Fibroblast of skin of right biceps (primary cell): ENCODE measurements around the gene RRBP1.

Experiments used
- DNase-seq: peaks from one replicate; pipeline ENCODE4 v3.0.0-alpha.2; 2013

Gene RRBP1

DNA sequence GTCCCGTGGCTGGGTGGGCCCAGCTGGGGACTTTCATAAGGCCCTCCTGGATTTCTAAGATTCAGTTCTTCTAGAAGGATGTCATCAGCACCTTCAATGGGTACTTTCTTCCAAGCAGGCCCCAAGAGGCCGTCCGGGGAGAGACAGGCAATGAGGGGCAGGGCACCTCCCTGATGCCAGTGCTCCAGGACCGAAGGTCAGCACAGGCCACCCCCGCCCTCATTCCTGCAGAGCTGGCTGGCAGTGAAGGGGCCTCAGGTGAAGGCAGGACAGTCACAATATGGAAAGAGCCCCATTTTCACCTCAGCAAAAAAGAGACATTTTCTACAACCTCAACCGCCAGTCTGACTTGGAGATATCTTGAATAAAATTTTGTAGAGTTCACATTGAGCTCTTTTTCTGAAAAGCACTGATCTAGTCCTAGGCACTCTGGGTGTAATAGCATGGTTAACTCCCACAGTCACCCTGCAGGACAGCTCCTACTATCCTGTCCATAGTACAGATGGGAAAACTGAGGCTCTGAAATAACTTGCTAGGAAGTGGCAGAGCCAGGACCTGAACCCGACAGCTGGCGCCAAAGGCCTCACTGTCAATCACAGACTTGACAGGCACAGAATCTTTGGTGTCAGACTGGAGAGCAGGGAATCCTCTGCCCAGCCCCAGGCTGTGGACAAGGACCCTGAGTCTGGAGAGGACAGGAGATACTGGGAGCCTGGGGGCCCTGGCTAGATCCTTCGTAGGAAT lies 50.3 kb downstream of the RRBP1 start:
- no peak for DNase-seq

DNA sequence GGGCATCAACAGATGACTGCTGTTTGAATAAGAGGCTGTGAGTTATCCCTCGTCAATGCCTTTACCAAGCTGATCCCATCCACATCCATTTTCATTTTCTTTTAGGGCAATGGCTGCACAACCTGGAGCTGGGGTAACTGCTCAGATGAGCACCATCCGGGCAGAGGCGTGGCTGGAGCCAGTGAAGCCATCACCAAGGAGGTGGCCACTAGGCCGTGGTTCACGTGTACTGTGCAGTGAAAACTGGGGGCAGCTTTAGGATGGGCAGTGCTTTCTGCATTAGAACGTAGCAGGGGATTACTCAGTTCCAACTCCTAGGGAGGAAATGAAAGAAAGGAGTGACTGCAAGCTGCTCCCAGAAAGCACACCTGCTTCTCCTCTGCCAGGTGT lies 51.2 kb downstream of the RRBP1 start:
- DNase-seq = no peak

DNA sequence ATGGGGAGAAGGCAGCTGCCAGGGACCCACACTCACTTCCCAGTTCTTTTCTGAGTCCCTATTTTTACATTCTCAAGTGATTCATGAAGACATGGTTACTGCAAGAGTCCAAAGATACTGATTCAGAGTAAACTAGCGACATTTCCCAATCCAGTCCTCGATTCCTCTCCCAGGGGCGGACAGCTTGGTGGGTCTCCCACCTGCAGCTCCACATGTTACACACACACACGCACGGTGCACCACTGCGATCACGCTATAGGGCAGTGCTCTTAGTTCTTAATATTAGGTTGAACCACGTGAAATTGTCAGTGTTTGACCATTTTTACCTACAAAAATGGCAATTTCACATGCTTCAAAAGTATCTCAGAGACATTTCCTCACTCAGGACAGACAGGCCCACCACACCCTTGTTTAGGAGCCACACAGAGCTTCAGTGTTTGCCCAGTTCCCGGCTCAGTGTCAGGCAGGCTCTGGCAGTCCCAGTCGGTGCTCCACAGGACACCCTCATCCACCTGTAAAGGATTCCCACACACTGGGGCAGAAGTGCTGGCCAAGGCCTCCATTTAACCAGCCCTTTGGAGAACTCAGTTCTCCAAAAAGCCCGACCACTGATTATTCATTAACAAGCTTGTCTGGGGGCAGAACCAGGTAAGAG lies 51.8 kb downstream of the RRBP1 start:
- no peak for DNase-seq

DNA sequence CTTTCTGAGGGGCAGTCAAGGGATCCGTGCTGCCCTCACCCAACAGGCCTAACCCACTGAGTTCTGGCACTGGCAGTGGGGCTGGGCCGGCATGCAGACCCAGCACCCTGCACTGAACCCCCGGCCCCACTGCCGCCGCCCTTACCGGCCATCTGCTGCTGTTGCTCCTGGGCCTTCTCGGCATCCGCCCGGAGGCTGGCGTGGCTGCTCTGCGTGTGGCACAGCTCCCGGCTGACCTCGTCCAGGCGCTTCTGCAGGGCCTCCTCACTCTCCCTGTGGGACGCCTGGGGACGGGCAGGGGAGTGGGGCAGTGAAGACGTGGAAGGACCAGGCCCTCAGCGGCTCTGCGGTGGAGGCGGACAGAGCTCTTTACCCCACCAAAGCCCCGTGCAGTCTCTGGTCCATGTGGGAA lies 52.4 kb downstream of the RRBP1 start:
- no peak for DNase-seq

DNA sequence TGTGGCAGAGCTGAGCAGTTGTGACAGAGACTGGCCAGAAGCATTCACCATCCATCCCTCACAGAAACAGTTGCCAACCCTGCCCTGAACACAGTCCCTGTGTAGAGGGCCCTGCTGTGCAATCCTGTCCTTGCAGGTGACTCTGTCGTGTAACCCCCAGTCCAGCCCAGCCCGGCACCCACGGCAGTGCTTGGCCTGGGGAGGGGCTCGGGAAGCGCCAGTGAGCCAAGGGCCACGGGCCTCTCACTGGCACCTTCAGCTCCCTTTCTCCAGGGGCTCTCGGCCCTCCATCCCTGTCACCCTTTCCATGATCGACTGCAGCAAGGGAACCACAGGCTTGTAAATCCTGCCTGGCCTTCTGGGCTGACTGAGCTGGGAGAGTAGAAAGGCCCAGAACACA lies 53.0 kb downstream of the RRBP1 start:
- DNase-seq = no peak

DNA sequence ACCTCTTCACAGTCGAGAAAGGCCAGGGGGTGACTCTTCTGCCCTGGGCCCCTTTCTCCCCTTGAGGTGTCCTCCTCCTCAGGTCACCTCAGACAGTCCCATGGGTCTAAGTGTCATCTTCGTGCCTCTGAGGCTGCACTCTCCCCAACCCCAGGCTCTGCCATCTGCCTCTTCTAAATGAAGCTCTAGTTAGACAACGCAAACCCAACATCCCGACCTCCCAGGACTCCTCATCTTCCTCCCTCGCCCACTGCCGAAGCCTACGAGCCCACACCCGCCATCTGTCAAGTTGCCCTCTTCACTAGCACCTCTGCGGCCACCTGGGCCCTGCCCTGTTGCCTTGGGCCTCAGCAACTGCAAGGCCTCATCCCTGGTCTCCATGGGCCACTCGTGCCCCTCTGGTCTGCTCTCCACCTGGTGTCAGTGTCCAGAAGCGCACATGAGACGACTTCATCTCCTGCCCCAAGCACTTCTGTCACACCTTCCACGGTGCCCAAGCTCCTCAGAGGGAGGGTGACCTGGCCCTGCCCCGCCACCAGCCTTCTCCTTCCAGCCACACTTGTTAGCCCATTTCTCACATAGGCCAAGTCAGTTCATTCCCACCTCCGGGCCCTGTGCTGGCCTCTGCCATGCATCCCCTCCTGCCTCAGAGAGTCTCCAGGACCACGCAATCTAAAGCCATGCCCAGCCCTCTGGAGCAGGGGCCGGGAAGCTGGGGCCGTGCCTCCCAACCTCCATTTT lies 53.8 kb downstream of the RRBP1 start:
- DNase-seq = no peak

DNA sequence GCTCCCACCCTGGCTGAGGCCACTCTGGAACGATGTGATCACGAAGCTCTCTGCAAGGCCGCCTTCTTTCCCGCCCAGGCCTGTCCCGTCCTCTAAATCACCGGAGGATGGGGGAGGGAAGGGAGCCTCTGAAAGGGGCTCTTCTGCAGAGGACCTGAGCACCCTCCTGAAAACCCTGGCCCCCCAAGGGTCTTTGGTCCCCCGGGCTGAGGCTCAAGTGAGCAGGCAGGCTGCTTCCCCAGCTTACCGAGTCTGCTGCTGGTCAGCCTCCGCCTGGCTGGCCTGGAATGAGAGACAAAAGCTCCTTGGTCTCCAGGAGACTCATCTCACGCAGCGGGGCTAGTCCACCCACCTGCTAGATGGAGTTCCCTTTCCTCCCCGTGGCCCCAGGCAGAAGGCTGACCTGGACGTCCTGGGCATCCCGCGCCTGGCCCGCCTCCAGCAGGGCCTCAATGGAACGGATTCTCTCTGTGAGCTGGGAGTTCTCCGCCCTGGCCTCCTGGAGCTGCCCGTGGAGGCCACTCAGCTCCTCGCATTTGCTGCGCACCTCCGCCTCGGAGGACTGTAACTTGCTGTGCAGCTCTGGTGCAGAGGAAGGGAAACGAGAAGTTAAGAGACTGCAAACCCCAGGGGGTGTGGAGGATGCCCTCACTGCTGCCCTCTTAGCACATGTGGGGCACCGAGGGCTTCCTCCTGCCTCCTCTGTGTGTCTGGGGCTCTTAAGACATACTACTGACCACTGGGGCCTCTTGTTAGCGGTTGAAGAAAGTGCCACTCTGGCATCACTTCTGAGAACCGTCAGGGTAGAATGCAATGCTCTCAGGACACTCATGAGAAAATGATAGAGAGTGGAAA lies 54.7 kb downstream of the RRBP1 start:
- DNase-seq = no peak

DNA sequence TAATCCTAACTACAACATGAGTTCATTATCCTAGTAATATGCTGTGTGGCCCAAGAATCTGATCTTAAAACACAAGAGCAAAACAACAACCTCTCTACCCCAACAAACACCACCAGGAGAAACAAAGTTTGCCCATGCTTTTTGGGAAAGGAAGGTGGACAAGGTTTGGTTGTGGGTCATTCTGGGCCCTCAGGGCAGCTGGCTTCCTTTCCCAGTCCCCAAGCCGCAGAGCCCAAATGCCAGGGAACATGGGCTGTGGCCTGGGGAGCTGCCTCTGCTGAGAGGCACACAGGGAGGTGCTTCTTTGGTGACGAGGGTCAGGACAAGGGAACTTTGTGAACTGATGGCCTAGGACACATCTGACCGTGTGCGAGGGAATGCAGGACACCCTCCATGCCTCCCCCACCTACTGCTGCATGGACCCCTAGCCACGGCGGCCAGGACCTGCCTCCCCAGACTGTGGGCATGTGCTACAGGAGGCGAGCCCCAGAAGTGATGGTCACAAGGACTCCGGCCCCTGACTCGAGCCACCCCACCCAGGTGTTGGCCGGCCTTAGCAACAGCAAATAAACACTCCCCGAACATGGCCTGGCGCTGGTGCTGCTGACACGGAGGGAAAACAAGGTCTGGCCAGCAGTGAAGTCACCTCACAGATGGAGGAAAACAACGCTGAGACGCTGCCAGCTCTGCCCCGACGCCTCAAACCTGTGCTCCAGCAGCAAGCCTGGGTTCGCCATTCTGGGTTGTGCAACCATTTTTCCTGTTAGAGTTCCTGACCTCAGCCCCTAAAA lies 55.6 kb downstream of the RRBP1 start:
- DNase-seq = no peak

DNA sequence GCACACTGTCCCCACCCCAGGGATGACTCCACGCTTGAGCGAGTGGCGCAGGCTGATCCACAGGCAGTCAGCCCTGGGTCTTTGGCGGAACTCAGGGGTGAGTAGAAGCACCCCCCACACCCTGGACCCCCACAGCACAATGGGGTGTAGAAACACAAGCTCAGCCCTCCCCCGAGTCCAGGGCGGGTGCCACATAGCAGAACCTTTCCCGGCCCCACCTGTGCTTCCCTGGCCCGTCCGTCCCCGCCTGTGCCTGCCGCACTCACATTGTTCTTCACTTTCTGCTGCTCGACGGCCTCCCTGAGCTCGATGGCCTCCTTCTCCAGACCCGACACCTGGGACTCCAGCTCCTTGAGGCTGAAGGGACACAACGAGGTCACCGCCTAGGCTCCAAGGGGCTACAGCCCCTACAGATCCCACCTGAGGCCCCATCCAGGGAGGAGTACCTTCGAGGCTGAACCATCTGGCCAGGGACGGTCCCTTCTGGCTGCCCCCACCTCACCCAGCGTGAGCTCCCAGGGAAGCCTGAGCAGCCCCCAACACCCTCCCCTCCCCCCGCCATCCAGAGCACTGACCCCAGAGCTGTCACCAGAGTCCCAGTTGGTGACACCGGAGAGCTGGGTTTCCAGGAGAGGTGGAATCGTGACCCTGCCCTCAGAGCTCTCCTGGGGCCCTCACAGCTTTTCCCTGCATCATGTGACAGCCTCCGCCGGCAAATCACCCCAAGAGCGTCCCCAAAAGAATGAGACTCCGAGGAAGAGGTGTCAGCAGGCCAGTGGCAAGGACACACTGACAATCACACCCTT lies 56.6 kb downstream of the RRBP1 start:
- no peak for DNase-seq

DNA sequence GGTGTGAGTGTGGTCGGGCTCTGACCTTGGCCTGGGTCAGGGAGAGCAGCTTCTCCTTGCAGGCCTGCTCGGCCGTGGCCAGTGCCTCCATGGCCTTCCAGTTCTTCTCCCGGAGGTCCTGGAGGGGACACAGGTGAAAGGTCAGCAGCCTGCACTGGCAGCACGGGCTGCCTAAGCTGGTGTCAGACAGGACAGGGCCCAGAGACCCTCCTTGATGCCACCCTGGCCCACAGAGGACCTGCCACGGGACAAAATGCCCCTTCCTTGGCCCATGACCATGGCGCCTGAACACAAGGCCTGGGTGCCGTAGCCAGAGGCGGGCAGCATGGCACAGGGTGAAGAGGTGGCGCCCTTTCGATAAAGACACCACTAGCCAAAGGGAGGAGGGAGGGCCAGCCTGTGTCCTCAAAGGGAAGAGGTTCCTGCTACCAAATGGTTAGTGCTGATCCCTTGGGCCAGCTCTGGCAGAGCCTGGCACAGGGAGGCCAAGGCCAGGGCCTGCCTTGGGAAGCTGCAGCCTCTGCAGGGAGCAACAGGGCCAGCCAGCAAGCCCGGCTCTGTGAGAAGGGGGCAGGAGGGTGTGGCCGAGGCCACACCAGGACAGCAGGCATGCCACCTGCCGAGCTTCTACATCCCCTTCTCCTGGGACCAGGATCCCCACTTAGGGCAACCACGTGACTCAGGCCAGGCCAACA lies 57.3 kb downstream of the RRBP1 start:
- DNase-seq = no peak

DNA sequence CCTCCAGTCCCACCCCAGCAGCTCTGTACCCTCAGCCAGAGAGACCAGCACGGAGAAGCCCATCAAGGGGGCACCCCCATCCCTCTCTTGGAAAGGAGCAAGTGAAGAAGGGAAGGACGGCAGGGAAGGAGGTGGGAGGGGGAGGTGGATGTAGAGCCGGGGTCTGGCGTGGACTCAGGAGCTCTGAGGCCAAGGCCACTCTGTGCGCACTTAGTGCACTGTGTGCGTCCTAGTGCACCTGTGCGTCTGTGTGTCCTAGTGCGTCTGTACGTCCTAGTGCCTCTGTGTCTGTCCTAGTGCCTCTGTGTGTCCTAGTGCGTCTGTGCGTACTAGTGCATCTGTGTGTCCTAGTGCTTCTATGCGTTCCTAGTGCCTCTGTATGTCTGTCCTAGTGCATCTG lies 58.0 kb downstream of the RRBP1 start:
- no peak for DNase-seq

DNA sequence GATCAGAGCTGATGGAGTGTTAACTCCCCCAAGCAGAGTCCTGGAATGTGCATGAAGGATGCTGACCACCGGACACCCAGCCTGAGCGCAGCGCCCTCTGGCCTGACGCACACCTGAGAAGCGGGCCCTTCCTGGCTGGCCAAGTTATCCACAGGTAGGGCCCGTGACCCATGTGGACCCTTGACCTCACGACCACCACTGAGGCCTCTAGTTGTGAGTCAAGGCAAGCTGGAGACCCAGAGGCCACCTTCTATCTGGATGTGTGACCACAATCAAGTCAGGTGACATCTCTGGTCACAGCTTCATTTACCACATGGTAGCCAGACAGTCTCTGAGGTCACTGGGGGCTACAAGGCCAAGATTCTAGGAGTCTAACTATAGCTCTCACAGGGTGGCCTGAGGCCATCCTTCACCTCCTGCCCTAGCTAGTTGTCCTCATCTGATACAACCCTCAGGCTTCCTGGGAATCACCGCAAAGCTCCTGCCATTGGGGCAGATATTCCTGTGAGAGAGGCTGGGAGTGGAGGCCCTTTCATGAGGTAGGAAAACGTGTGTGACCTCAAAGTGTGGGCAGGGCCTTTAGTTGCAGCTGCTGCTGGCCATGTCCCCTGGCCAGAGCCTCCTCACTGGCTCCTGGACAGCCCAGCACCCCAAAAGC lies 59.1 kb downstream of the RRBP1 start:
- no peak for DNase-seq

DNA sequence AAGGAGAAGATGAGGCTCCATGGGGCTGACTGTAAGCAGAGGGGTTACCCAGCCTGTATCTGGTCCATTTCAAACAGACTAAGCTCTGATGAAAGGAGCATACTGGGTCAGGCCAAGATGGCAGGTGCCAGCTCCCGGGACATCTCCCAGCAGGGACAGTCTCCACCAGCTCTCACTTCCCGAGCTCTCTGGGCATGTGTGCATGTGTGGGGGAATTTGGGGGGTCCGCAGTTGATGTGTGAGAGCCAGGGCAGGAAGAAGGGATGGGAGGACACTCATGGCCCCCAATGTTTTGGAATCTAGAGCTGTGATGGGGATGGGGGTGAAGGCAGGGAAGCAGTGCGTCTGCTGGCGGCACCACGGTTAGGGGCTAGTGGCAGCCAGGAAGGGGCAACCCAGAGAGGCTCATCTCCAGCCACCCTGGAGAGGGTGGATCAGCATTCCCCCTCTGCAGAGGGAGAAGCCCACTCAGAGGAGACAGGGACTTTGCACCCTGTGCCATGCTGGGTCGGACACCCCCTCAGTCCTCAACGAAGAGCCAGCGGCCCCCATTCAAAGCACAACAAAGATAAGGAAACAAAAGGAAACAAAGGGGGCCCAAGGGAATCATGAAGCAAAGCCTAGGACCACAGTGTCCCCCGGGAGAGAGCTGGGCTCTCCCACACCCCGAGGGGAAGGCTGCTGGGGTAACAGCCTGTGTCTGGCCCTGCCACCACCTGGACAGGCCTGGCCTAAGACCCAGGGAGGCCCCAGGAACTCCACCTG lies 59.8 kb downstream of the RRBP1 start:
- no peak for DNase-seq

DNA sequence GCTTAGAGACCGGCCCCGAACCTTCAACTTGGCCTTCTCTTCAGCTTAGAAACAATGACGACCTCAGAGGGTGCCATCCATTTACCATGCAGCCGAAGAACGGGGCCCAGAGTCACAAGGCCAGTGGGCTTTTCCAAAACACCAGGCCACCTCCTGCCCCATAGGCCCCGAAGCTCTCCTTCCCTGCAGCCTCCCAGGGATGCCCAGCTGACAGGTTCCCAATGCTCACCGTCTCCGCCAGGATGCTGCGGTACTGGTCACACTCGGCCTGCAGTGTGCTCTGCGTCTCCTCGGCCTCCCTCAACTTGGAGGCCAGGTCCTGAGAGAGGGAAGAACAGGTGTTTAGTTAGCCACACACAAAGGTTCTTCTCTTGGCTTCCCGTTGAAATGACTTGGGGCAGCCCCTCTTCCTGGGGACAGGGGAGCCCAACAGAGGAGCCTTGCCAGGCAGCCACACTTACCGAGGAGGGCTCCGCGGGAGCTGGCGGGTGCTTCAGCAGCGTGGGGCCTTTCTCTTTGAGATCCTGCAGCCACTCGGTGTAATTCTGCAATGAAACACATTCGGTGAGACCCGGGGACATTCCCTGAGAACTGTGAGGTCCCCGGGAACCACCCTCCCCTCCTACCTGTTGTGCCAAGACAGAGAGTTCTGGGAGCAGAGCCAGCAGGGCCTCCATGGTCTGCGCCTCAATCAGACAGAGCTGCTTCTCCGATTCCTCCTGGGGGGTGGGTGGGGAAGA lies 60.6 kb downstream of the RRBP1 start:
- DNase-seq = no peak

DNA sequence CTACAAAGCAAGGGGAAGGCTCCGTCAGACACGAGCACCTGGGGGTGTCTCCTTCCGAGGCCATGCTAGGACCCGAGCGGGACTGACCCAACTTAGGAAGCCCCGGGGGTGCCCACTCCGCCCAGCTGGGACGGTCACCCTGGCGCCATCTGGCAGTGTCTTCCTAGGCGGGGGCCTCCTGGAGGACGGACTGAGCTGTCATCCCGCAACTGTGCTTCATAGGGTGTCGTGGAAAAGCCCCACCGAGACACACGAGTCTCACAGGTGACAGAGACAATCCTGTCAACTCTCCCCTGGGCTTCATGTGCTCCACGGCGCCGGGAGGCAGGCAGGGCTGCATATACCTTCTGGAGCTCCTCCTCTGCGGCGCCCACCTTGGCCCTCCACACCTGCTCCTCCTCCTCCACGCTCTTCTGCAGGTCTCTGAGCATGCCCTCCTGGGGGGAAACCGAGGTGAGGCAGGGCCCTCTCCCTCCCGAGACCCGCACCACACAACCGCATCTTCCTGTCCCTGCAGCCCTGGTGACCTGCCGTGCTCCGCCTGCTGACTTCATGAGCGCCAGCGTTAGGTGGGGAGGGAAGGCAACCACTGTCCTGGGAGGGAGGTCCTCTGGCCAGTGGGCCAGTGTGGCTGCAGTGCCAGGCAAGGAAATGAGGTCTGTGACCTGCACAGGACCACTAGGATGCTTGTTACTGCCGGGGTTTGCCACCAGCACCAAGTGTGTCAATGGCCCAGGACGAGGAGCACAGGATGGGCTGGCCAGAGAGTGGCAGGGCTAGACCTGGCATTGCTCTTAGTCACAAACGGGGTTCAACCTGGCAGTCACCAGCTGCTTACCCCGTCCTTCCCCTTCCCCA lies 61.4 kb downstream of the RRBP1 start:
- no peak for DNase-seq

DNA sequence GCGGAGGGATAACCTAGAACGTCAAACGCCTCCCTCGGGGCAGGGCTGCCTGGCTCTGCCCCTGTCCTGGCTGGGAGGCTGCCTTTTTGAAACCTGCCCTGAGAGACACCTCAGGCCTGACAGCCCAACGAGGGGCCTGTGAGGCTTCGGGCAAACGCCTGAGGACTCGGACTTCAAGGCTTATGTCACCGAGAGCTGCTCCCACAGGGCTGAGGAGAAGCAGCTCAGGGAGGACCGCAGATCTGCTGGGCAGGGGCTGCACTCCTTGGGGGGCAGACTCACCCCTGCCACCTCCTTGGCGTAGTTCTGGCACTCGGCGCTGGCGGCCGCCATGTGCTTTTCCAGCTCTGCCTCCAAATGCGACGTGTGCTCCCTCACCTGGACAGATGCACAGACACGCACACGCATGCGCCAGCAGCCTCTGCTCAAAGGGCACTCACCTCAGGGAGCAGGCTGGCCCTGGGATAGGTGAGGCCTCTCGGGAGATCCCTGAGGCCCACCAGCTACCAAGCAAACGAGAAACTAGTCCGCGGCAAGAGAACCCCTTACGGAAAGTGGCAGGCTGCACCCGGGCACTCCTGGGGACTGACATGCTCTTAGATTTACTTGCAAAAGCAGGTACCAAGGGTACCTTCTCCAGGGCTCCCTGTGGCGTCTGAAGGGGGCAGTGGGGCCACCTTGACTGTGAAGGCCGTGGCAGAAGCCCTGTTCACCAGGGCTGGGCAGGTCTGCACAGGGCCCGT lies 62.5 kb downstream of the RRBP1 start:
- DNase-seq = no peak

DNA sequence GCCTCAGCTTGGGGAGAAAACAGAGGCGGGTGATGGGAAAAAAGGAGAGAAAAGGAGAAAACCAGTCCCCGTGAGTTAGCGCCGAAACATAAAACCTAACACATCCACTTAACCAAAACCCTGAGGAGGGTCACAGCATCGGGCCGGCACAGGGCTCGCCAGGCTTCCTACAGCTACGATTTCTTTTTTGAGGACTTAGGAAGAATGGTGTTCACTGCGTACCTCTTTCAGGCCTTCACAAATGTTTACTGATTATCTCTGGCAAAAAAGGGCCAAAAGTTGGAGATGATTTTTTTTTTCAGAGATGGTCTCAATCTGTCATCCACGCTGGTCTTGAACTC lies 63.4 kb downstream of the RRBP1 start:
- no peak for DNase-seq
